Adrenal gland (tissue), 5 donors: ENCODE data around the gene PTX4.

ENCODE experiments used
- CTCF ChIP-seq, 6 experiments: fragments of 450-650 bp in 4 of 6; fragments of 200-600 bp in 2 of 6; sonication (generic) in 1 of 6; IDR thresholded peaks; 1 replicate in 5 of 6; 2 replicates in 1 of 6; pipeline versions ENCODE4 v1.5.1 to v1.8.0; 2016 to 2021; ENCODE audit warnings: antibody characterized with exemption in 6 of 6, mild to moderate bottlenecking in 2 of 6, moderate library complexity in 1 of 6
- POLR2A ChIP-seq, 2 donors: fragments of 450-650 bp; IDR thresholded peaks; one replicate each; pipeline ENCODE4 v1.6.1; 2017; ENCODE audit warnings: antibody characterized with exemption in 2 of 2, mild to moderate bottlenecking in 2 of 2, moderate library complexity in 1 of 2
- donor health status: DM: no; HTN: no; CAD: no.

GRCh38 chr16:1437606-1438005 is 51.1 kb downstream of the PTX4 start:
- TF ChIP-seq CTCF (IDR thresholded peaks at IDR 0.05) (no peak), POLR2A (IDR thresholded peaks at IDR 0.05) (no peak)
